Smooth muscle cell (in vitro differentiated cells): ENCODE results near the gene DHRS9. TPM values are rescaled to one million over a fixed set of nuclear protein-coding genes. Genes with fewer than 3 reads are reported as not detected.
"Not testable (repeated sequence)": the region's sequence is repeated elsewhere in the genome, so short reads cannot be mapped to it uniquely, and the experiment has no call there.

Experiments
- DNase-seq: peaks from one replicate; lab custom pipeline; 2025; ENCODE audit not compliant: unreplicated experiment; lab: John Stamatoyannopoulos, UW
- H2AFZ ChIP-seq: fragments of 200-600 bp; sonication (generic); 2 replicates; pipeline ENCODE4 v1.6.0; 2016; ENCODE audit warnings: antibody characterized with exemption, low read depth, mild to moderate bottlenecking
- H3F3A ChIP-seq: fragments of 200-600 bp; sonication (generic); 2 replicates; pipeline ENCODE4 v1.6.0; 2017; ENCODE audit warnings: antibody characterized with exemption, low read depth
- H3K27ac ChIP-seq: fragments of 200-600 bp; sonication (generic); 2 replicates; pipeline ENCODE4 v1.5.1; 2016; ENCODE audit warnings: low read depth, mild to moderate bottlenecking
- H3K27me3 ChIP-seq: fragments of 200-600 bp; sonication (generic); 2 replicates; pipeline ENCODE4 v1.6.1; 2016; ENCODE audit warnings: low read depth, mild to moderate bottlenecking
- H3K36me3 ChIP-seq: fragments of 200-600 bp; sonication (generic); 2 replicates; pipeline ENCODE4 v1.5.1; 2016; ENCODE audit warnings: low read depth
- H3K4me1 ChIP-seq: fragments of 200-600 bp; sonication (generic); 2 replicates; pipeline ENCODE4 v1.5.1; 2016; ENCODE audit warnings: low read depth
- H3K4me2 ChIP-seq: fragments of 200-600 bp; sonication (generic); 2 replicates; pipeline ENCODE4 v1.6.0; 2016; ENCODE audit warnings: mild to moderate bottlenecking
- H3K4me3 ChIP-seq: fragments of 200-600 bp; sonication (generic); 2 replicates; pipeline ENCODE4 v1.5.1; 2016; ENCODE audit warnings: mild to moderate bottlenecking
- H3K79me2 ChIP-seq: fragments of 200-600 bp; sonication (generic); 2 replicates; pipeline ENCODE4 v1.6.0; 2016; ENCODE audit warnings: low read depth, mild to moderate bottlenecking
- H3K9ac ChIP-seq: fragments of 200-600 bp; sonication (generic); 2 replicates; pipeline ENCODE4 v1.6.0; 2016; ENCODE audit warnings: low read depth
- H3K9me3 ChIP-seq: fragments of 200-600 bp; sonication (generic); replicated peaks from 2 replicates; pipeline ENCODE4 v1.5.1; 2016; ENCODE audit warnings: low read depth
- H4K20me1 ChIP-seq: fragments of 200-600 bp; sonication (generic); 2 replicates; pipeline ENCODE4 v1.6.0; 2016; ENCODE audit warnings: low read depth
- CTCF ChIP-seq: fragments of 200-600 bp; sonication (generic); IDR thresholded peaks from 2 replicates; pipeline ENCODE4 v1.5.1; 2017; ENCODE audit warnings: borderline replicate concordance, mild to moderate bottlenecking, antibody characterized with exemption; ENCODE audit not compliant: insufficient read depth, poor library complexity, severe bottlenecking
- WGBS: methylation state at CpG from one replicate; pipeline ENCODE4 v1.1.7; 2016; ENCODE audit warnings: low lambda C conversion rate; 5-methylcytosine and 5-hydroxymethylcytosine counted together
- polyA plus RNA-seq: library from polyadenylated mRNA; unstranded; fragments of >200 nt; fragmentation: Nextera tagmentation; extraction: Ambion mirVana; gene quantifications from 2 replicates; pipeline ENCODE4 v1.2.1, GENCODE V29; 2016
- total RNA-seq: library from RNA; depleted of rRNA; stranded (reverse); fragments of >200 nt; gene quantifications from 2 replicates; pipeline ENCODE4 v1.2.3, GENCODE V29; 2014

Gene DHRS9
- total and polyA plus RNA-seq, 2 experiments from 2014 or later, result 0.09 to 0.38 TPM

DNA sequence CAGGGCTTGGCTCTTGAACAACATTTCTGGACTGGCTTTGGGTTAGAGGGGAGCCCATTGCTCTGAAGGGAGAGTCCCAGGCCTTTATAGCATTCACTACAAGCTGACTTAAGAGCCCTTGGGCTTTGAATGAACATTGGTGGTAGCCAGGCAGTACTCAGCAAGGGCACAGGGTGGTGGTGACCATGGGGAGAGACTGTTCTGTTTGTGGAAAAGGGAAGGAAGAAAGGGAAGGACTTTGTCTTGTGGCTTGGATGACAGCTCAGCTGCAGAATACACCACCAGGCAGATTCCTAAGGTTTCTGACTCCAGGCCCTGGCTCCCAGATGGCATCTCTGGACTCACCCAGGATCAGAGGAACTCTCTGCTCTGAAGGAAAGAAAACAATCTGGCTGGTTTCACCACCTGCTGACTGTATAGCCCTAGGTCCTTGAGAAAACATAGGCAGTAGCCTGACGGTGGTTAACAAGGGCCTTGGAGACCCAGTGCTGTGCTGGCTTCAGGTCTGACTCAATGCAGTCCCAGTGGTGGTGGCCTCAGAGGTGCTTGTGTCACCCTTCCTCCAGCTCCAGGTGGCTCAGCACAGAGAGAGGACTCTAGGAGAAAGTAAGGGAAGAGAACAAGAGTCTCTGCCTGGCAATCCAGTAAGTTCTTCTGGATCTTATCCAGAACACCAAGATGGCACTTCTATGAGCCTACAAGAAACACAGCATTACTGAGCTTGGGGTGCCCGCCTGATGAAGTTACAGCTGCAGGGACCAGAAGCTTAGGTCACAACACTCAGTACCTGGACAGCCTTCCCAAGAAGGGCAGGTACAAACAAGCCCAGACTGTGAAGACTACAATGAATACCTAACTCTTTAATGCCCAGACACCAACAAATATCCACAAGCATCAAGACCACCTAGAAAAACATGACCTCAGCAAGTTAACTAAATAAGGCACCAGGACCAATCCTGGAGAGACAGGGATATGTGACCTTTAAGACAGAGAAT, 21.8 kb upstream of the DHRS9 start:
- Histone ChIP-seq H3K4me3 (no peak overlapping the region), H3F3A (no peaks in the 10 kb centered on the region), H3K27me3 (peaks cover 15% of the 10 kb centered on the region), H2AFZ (no peak overlapping the region), H3K9me3 (peaks cover 4% of the 10 kb centered on the region), H3K4me1 (no peaks in the 10 kb centered on the region), H3K4me2 (no peak overlapping the region), H3K9ac (no peak overlapping the region), H3K36me3 (no peaks in the 10 kb centered on the region), H3K79me2 (no peaks in the 10 kb centered on the region), H3K27ac (no peak overlapping the region), H4K20me1 (no peaks in the 10 kb centered on the region)
- TF ChIP-seq CTCF, result no peak
- DNase-seq, result no peak
- WGBS, result 80% methylated on average over 2 of the region's 2 CpGs

DNA sequence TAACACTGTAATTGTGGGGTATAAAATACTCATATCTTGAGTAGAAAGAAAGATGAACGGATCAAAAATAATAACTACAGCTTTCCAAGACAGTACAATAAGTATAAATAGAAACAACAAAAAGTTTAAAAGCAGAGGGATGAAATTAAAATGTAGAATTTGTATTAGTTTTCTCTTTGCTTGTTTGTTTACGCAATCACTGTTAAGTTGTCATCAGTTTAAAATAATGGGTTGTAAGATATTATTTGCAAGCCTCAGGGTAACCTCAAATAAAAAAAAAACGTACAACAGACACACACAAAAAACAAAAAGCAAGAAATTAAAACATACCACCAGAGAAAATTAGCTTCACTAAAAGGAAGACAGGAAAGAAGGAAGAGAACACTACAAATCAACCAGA, 20.2 kb upstream of the DHRS9 start:
- no peak for DNase-seq
- no peaks in the 10 kb centered on the region for H3K79me2 ChIP-seq
- H3F3A ChIP-seq, result no peaks in the 10 kb centered on the region
- H3K27me3 ChIP-seq, result peaks cover 15% of the 10 kb centered on the region
- H3K9me3 ChIP-seq, result no peaks in the 10 kb centered on the region
- H3K4me2 ChIP-seq, result no peak overlapping the region
- H4K20me1 ChIP-seq, result no peaks in the 10 kb centered on the region
- no peaks in the 10 kb centered on the region for H3K4me1 ChIP-seq
- TF ChIP-seq CTCF, result no peak
- no peaks in the 10 kb centered on the region for H3K36me3 ChIP-seq
- 81% methylated on average over 3 of the region's 3 CpGs for WGBS
- no peak overlapping the region for H3K9ac ChIP-seq
- H3K4me3 ChIP-seq, result no peak overlapping the region
- no peak overlapping the region for H2AFZ ChIP-seq
- H3K27ac ChIP-seq, result no peak overlapping the region

GRCh38 chr2:169050476-169051240, 18.7 kb upstream of the DHRS9 start:
- DNase-seq, result no peak
- TF ChIP-seq CTCF, result no peak

DNA sequence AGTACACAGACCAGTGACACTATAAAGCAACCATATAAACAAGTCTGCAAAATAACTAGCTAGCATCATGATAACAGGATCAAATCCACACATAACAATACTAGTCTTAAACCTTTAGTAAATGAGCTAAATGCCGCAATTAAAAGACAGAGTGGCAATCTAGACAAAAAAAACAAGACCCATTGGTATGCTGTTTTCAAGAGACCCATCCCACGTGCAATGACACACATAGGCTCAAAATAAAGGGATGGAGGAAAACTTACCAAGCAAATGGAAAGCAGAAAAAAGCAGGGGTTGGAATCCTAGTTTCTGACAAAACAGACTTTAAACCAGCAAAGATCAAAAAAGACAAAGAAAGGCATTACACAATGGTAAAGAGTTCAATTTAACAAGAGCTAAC, 14.8 kb upstream of the DHRS9 start:
- not testable (repeated sequence) for H3K4me1 ChIP-seq, H3K27ac ChIP-seq, H4K20me1 ChIP-seq, H2AFZ ChIP-seq, H3K36me3 ChIP-seq, H3K27me3 ChIP-seq, H3K4me2 ChIP-seq, H3K9me3 ChIP-seq, DNase-seq, H3K79me2 ChIP-seq, H3F3A ChIP-seq, H3K9ac ChIP-seq, H3K4me3 ChIP-seq
- WGBS, result 92% methylated on average over 2 of the region's 2 CpGs

More at GRCh38 chr2:169050476-169051240, 18.7 kb upstream of the DHRS9 start:
- H3F3A ChIP-seq, result no peaks in the 10 kb centered on the region
- H3K79me2 ChIP-seq, result no peaks in the 10 kb centered on the region
- no peak overlapping the region for H3K4me3 ChIP-seq
- no peaks in the 10 kb centered on the region for H3K4me1 ChIP-seq
- no peaks in the 10 kb centered on the region for H3K9me3 ChIP-seq
- H3K27me3 ChIP-seq, result peaks cover 15% of the 10 kb centered on the region
- H3K27ac ChIP-seq, result no peak overlapping the region
- no peak overlapping the region for H3K9ac ChIP-seq
- H2AFZ ChIP-seq, result no peak overlapping the region
- H4K20me1 ChIP-seq, result no peaks in the 10 kb centered on the region
- H3K36me3 ChIP-seq, result no peaks in the 10 kb centered on the region
- H3K4me2 ChIP-seq, result no peak overlapping the region
- 91% methylated on average over 5 of the region's 5 CpGs for WGBS

- H3K36me3 ChIP-seq, H3K9me3 ChIP-seq, H3K27me3 ChIP-seq, H3K79me2 ChIP-seq, H3K4me3 ChIP-seq, H3K4me2 ChIP-seq, DNase-seq, H3F3A ChIP-seq, H3K9ac ChIP-seq, H4K20me1 ChIP-seq, H2AFZ ChIP-seq, H3K27ac ChIP-seq, H3K4me1 ChIP-seq: not testable (repeated sequence)
- whole genome bisulfite sequencing, result 99% methylated on average over 15 of the region's 17 CpGs
Measured at GRCh38 chr2:169064199-169064598, 5.2 kb upstream of the DHRS9 start.
